Measurements from ENCODE around the gene PPP1R14D. TPM values are rescaled to one million over a fixed set of nuclear protein-coding genes. Genes with fewer than 3 reads are reported as not detected.

The PPP1R14D gene
- total and polyA plus RNA-seq, 9 donors = 0.95 TPM; not detected in 8

- Histone ChIP-seq H3K27me3 (no peaks in the 10 kb centered on the region), H3K4me1 (ENCODE audit: insufficient read depth) (peaks cover 4% of the 10 kb centered on the region), H3K4me3 (no peak overlapping the region), H3K9me3 (no peaks in the 10 kb centered on the region), H3K27ac (no peak overlapping the region), H3K36me3 (no peaks in the 10 kb centered on the region)
- TF ChIP-seq EP300 (IDR thresholded peaks at IDR 0.05) = no peak
- TF ChIP-seq CTCF (IDR thresholded peaks at IDR 0.05) = no peak
- no peak for TF ChIP-seq POLR2A (IDR thresholded peaks at IDR 0.05)
- intact Hi-C loops (cut with DNase I) = no loop called here
- WGBS, 3 donors = 71 to 77% (median 76%) methylated on average over 19 to 21 of the region's 21 CpGs
- no peak for DNase-seq
Observed at GRCh38 chr15:40768521-40769273, 59.8 kb downstream of the PPP1R14D start.

- no peak for TF ChIP-seq CTCF (IDR thresholded peaks at IDR 0.05)
- Histone ChIP-seq H3K4me1 (ENCODE audit: insufficient read depth) (peaks cover 7% of the 10 kb centered on the region), H3K36me3 (no peaks in the 10 kb centered on the region), H3K27me3 (no peaks in the 10 kb centered on the region), H3K4me3 (no peak overlapping the region), H3K27ac (no peak overlapping the region), H3K9me3 (no peaks in the 10 kb centered on the region)
- WGBS, 3 donors = 83 to 89% (median 86%) methylated on average over 29 of the region's 29 CpGs
- DNase-seq = no peak
- intact Hi-C loops (cut with DNase I) = no loop called here
Observed at GRCh38 chr15:40767838-40768500, 60.5 kb downstream of the PPP1R14D start.

- H3K4me1 ChIP-seq (ENCODE audit: insufficient read depth) = peaks cover 7% of the 10 kb centered on the region
Observed at GRCh38 chr15:40766906-40767837, 61.3 kb downstream of the PPP1R14D start.

More at GRCh38 chr15:40766906-40767837, 61.3 kb downstream of the PPP1R14D start:
- 86 to 89% (median 88%) methylated on average over 32 of the region's 32 CpGs for WGBS, 3 donors
- TF ChIP-seq EP300 (IDR thresholded peaks at IDR 0.05) = no peak
- no peak for TF ChIP-seq CTCF (IDR thresholded peaks at IDR 0.05)
- TF ChIP-seq POLR2A (IDR thresholded peaks at IDR 0.05) = no peak
- Histone ChIP-seq H3K36me3 (no peaks in the 10 kb centered on the region), H3K27me3 (no peaks in the 10 kb centered on the region), H3K27ac (no peak overlapping the region), H3K4me3 (no peak overlapping the region), H3K9me3 (no peaks in the 10 kb centered on the region)
- intact Hi-C loops (cut with DNase I) = no loop called here
- DNase-seq = no peak

All from ovary (tissue), 9 donors.